NOMO-1 treated with dmso at 0.1 percent for 144 hours (cell line): ENCODE results near the gene TMEM132C.

Source experiments
- DNase-seq: peaks from one replicate; lab custom pipeline; 2025; ENCODE audit not compliant: unreplicated experiment; lab: John Stamatoyannopoulos, UW

The TMEM132C gene

DNA sequence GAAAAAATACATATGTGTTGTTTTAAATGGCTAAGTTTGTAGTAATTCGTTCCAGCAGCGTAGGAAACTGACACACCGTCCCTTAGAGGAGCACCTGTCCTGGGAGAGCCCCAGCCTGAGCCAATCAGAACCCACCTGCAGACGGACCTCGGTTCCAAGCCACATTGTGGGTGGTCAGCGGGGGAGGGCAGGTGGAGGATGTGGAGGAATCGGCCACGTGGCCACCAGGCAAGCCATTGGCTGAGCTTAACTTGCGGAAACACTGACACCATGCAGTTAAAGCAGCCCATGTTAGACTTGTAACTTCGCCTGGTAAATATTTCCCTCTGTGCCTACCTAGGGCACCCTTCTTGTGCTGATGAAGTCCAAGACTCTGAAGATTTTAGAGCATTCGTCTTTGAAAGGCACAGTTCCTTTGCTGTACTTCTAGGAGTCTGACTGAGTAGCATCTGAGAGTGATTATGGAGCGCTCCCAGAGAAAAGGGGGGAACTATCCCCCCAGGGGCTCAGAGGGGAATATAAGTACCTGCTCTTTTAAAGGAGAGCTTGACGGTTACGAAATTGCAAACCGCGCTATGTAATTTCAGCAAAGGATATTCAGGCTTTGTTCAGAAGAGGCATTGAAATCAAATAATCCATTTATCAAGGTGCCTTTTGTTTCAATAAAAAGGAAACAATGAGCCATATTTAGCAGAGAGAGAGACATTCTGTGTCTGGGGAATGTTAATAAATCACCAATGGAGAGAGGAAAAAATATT, 135.7 kb downstream of the TMEM132C start:
- no peak for DNase-seq

DNA sequence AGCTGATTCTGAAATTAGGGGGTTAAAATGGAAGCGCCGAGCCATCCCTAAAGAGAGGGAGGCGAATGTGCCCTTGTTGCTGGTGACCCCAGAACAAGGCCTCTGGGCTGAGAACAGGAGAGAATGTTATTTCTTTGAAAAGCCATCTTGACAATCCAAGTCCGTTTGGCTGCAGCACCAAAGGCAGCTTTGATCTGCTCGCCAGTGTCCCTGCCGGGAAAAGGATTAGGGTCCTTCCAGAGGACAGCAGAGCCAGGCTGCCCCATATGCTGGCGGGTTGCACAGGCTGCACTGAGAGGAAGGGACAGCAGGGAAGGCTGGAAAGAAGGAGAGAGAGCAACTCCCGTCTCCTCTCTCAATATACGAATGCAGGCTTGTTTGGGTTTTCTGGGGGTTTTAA, 141.7 kb downstream of the TMEM132C start:
- no peak for DNase-seq

- no peak for DNase-seq
Observed at GRCh38 chr12:128415036-128415560, 148.1 kb downstream of the TMEM132C start.

- DNase-seq: no peak
Observed at GRCh38 chr12:128418944-128419343, 152.0 kb downstream of the TMEM132C start.

GRCh38 chr12:128420163-128420562, 153.2 kb downstream of the TMEM132C start:
- no peak for DNase-seq

DNA sequence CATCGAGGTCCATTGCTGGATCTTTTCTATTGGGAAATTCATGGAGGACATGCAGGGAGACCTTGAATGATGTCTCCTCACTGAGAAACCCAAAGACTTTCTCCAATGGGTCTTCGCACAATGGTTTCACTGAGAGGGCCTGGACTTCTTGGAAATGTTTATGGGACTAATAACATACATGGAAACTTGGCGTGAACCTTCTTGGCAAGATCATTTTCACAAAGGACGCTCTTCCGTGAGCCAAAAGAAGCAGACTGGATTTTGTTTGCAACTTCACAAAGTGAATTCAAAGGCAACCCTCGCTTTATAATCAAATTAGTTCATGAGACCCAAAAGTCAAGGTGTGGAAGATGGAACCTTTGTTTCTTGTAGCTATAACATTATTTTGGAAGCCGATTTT, 154.4 kb downstream of the TMEM132C start:
- no peak for DNase-seq

GRCh38 chr12:128423205-128423604, 156.2 kb downstream of the TMEM132C start:
- DNase-seq: no peak

- DNase-seq: no peak
Observed at GRCh38 chr12:128424931-128425431, 158.0 kb downstream of the TMEM132C start.

GRCh38 chr12:128425666-128426331, 158.8 kb downstream of the TMEM132C start:
- DNase-seq: no peak

DNA sequence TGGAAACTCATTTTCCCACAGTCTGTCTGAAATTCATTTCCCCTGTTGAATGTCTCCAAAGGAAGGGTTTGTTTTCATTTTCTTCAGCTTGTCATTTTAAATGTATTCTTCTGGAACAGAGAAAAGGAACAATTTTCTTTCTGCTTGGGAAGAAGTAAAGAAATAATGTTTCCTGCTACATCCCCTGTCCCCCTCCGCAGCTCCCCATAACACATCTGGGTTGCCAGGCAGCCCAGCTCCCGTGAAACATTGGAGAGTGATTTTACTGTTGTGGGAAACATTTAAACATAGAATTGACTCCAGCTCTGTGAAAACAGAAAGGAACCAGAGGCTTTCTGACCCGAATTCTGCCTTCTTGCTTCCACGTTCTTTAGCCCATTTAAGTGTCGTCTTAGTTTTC, 159.5 kb downstream of the TMEM132C start:
- no peak for DNase-seq

DNA sequence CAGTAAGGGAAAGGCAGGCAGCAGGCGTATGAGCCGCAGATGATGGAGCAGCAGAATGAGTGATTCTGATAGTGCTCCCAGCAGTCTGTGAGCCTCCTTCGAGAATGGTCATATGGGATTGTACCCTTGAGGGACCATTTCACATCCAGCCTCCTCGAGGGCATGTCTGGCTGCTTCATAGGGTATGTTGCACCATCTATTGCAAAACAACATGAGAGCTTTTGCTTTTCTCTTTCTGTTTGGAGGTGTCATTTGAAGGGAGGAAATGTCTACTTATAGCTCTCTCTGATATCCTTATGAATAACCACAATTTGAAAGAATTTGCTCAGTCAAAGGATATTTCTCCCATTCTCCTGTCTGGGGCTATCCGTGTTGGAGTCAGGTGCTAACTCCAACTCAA, 172.8 kb downstream of the TMEM132C start:
- DNase-seq: no peak

- DNase-seq: no peak
Observed at GRCh38 chr12:128442096-128442495, 175.1 kb downstream of the TMEM132C start.

- DNase-seq: no peak
Observed at GRCh38 chr12:128444598-128444997, 177.6 kb downstream of the TMEM132C start.

DNA sequence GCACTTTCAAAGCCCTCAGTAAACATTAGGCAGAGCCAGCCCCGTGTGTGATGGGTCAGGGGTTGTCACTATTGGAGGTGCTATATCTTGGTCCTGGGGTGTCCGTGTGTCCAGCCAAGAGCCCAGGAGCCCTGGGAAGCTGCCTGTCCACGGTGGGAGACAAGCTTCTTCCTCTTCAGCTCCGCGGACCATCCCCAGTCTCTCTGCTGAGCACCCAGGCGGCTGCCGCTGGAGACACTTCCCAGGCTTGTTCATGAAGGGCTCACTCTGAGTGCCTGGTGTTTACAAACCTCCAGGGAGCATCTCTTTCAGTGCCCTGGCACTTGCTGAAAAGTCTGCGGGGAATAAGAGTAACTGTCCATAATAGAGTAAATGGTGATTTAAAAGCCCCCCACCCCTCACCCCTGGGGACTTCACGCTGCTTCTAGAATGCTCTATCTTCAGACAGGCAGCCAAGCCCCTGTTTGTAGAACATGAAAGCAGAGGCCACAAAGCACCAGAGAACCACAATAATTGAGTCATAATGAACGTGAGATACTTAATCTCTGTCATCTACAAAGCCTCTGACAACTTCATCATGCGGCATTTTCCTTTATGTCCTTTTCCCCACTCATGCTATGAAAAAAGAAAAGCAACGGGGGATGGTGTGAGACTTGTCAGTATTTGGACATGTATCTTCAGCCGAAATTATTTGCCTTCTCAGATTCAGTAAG, 178.6 kb downstream of the TMEM132C start:
- DNase-seq: no peak

DNA sequence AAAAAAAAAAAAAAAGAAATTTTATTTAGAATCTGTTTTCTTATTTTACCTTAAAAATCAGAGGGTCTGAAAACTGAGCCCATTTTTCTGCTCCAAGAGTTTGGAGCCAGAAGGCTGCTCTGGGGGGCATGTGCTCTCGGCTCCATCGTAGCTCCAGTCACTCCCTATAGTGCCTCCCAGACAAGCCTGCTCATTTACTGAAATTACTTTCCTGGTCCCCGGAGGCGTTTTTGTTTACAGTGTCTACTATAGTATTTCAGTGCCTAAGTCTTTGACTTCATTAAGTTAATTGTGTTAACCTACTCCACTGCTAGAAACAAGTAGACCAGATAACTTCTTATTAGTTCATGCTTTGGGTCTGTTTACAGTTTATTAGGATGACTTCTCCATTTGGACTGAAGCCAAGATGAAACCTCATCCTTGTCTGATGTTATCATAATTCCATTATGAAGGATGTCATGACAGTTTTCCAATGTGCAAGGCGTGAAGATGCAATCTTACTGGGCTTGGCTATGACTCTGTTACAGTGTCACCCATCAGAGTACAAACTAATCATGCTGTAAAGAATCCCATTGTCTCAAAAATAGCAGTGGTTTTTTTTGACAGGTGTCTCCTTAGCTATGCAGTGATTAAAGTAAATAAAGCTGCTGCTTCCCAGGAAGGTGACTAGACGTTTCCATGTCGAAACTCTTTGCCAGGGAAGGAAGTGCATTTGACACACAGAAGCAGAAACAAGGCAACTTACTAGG, 182.3 kb downstream of the TMEM132C start:
- DNase-seq: no peak

- DNase-seq: no peak
Observed at GRCh38 chr12:128450810-128451209, 183.8 kb downstream of the TMEM132C start.

- no peak for DNase-seq
Observed at GRCh38 chr12:128455851-128456250, 188.9 kb downstream of the TMEM132C start.

- DNase-seq: no peak
Observed at GRCh38 chr12:128456922-128457321, 190.0 kb downstream of the TMEM132C start.

DNA sequence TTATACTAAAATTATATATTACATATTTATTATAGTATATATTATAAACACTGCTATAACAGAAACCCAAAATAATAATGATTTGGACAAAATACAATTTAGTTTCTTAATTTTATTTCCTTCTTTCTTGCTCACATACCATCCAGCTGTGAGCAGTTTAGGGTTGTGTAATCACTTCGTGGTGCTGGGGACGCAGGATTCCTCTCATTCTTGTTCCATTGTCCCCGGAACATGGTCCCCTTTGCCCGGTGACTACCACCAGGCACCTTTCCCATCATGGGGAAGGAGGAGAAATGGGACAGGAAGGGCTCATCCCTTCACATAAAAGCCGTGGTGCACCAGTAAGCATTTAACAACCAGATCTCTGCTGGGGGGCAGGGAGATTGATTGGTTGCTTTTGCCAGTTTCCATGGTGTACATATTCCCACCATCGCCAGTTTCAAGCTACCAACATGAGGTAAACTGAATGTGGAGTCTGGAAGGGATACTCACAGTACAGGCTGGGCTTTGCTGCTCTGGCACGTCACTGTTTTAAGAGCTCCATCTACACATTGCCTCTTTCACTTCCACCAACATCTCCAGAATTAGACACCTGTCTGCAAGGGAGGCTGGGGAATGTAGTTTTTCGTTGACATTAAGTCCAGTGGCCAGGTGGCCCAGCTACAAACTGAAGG, 191.5 kb downstream of the TMEM132C start:
- no peak for DNase-seq

DNA sequence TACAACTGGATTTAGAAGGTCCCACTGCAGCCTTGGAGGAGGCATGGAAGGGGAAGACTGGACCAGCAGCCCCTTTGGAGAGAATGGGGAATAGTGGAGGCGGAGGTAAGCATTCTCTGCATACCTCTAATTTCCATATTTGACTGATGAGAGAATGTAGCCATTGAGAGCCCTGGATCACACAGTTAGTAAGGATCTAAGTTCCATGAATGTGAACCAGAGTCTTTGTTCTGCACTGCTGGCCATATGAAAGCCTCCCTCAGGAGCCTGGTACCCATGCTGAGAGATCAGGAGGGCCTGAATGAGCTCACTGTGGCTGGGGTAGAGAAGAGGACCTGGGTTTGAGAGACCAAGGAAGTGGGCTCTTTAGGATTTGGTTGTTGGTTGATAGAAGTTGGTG, 192.1 kb downstream of the TMEM132C start:
- no peak for DNase-seq
